Activated gamma-delta T cell treated with Interleukin-2 at 50 U/mL for 16 hours (primary cell): Measurements from ENCODE around the gene SMU1.
"Not testable (repeated sequence)": the region's sequence is repeated elsewhere in the genome, so short reads cannot be mapped to it uniquely, and the experiment has no call there.

Experiments used
- DNase-seq: peaks from one replicate; pipeline ENCODE4 v3.0.0-alpha.2; 2020

SMU1 gene

GRCh38 chr9:33104401-33104800 lies 27.9 kb upstream of the SMU1 start:
- no peak for DNase-seq

- DNase-seq: no peak
Observed at GRCh38 chr9:33103501-33104281, 27.2 kb upstream of the SMU1 start.

- DNase-seq: no peak
Observed at GRCh38 chr9:33102551-33103210, 26.2 kb upstream of the SMU1 start.

- no peak for DNase-seq
Observed at GRCh38 chr9:33101104-33101951, 24.9 kb upstream of the SMU1 start.

- no peak for DNase-seq
Observed at GRCh38 chr9:33099754-33100153, 23.3 kb upstream of the SMU1 start.

- DNase-seq: no peak
Observed at GRCh38 chr9:33097192-33097591, 20.7 kb upstream of the SMU1 start.

- DNase-seq: no peak
Observed at GRCh38 chr9:33092634-33093033, 16.2 kb upstream of the SMU1 start.

GRCh38 chr9:33085672-33086071 lies 9.2 kb upstream of the SMU1 start:
- DNase-seq: not testable (repeated sequence)

- no peak for DNase-seq
Observed at GRCh38 chr9:33082538-33083326, 6.3 kb upstream of the SMU1 start.

- DNase-seq: no peak
Observed at GRCh38 chr9:33082128-33082527, 5.7 kb upstream of the SMU1 start.

GRCh38 chr9:33081128-33081851 lies 4.8 kb upstream of the SMU1 start:
- DNase-seq: peak; percentile 56

GRCh38 chr9:33080534-33080933 lies 4.1 kb upstream of the SMU1 start:
- no peak for DNase-seq

- DNase-seq: no peak
Observed at GRCh38 chr9:33068991-33069390, 7.5 kb downstream of the SMU1 start.

GRCh38 chr9:33065157-33066076 lies 11.1 kb downstream of the SMU1 start:
- DNase-seq: no peak

GRCh38 chr9:33051144-33051543 lies 25.3 kb downstream of the SMU1 start:
- no peak for DNase-seq

- no peak for DNase-seq
Observed at GRCh38 chr9:33049680-33050361, 26.7 kb downstream of the SMU1 start.

GRCh38 chr9:33048054-33048465 lies 28.4 kb downstream of the SMU1 start:
- no peak for DNase-seq

- DNase-seq: no peak
Observed at GRCh38 chr9:33046061-33046460, 30.4 kb downstream of the SMU1 start.

GRCh38 chr9:33044677-33045282 lies 31.7 kb downstream of the SMU1 start:
- DNase-seq: no peak

- peak; percentile 42 for DNase-seq
Observed at GRCh38 chr9:33044162-33044673, 32.3 kb downstream of the SMU1 start.
